ENCODE measurements around the gene NRIP1. TPM values are rescaled to one million over a fixed set of nuclear protein-coding genes. Genes with fewer than 3 reads are reported as not detected.

Gene NRIP1
- polyA plus RNA-seq, 1 donor from 2014 or later = 48.4 TPM

DNA sequence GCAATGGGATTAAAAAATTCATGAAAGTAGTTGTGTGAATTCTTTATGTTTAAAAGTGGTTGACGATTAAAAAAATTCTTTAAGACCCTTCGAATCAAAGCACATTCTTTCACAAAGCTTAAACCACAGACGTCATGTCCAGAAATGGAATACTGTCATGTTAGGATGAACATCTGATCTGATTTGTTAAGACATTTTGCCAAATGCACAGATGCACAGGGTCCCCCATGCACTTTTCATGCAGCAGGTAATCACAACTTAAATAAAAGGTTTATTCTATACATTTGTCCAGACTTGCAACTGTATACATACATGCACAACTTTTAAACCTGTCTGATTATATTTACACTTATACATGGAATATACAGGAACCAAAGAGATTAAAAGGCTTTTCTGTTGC, 103.3 kb downstream of the NRIP1 start:
- H3F3A ChIP-seq (ENCODE audit: insufficient read depth, low read length, poor library complexity, severe bottlenecking) = no peaks in the 10 kb centered on the region
- H3K4me2 ChIP-seq (ENCODE audit: low read length) = no peak overlapping the region
- no peak overlapping the region for H3K27ac ChIP-seq (ENCODE audit: low read length)
- peaks cover 14% of the 10 kb centered on the region for H3K36me3 ChIP-seq (ENCODE audit: insufficient read depth, low read length)
- no peak overlapping the region for H3K4me3 ChIP-seq (ENCODE audit: low read length)
- H4K20me1 ChIP-seq (ENCODE audit: insufficient read depth) = no peaks in the 10 kb centered on the region
- H2AFZ ChIP-seq (ENCODE audit: low read depth, low read length) = no peak overlapping the region
- no peak overlapping the region for H3K9ac ChIP-seq (ENCODE audit: low read length)
- no peaks in the 10 kb centered on the region for H3K9me2 ChIP-seq (ENCODE audit: insufficient read depth, low read length)
- peaks cover 18% of the 10 kb centered on the region for H3K79me2 ChIP-seq (replicated peaks; ENCODE audit: insufficient read depth, low read length)
- TF ChIP-seq EZH2 (IDR thresholded peaks at IDR 0.05; ENCODE audit: borderline replicate concordance, insufficient read depth, low read length, poor library complexity, severe bottlenecking) (no peak), MXI1 (conservative IDR thresholded peaks at IDR 0.05; ENCODE audit: poor library complexity, severe bottlenecking) (no peak), POLR2AphosphoS5 (IDR thresholded peaks at IDR 0.05) (no peak), TAF1 (IDR thresholded peaks at IDR 0.05; ENCODE audit: low read depth) (no peak), RAD21 (conservative IDR thresholded peaks at IDR 0.05) (no peak)
- TF ChIP-seq, protein P1, sequence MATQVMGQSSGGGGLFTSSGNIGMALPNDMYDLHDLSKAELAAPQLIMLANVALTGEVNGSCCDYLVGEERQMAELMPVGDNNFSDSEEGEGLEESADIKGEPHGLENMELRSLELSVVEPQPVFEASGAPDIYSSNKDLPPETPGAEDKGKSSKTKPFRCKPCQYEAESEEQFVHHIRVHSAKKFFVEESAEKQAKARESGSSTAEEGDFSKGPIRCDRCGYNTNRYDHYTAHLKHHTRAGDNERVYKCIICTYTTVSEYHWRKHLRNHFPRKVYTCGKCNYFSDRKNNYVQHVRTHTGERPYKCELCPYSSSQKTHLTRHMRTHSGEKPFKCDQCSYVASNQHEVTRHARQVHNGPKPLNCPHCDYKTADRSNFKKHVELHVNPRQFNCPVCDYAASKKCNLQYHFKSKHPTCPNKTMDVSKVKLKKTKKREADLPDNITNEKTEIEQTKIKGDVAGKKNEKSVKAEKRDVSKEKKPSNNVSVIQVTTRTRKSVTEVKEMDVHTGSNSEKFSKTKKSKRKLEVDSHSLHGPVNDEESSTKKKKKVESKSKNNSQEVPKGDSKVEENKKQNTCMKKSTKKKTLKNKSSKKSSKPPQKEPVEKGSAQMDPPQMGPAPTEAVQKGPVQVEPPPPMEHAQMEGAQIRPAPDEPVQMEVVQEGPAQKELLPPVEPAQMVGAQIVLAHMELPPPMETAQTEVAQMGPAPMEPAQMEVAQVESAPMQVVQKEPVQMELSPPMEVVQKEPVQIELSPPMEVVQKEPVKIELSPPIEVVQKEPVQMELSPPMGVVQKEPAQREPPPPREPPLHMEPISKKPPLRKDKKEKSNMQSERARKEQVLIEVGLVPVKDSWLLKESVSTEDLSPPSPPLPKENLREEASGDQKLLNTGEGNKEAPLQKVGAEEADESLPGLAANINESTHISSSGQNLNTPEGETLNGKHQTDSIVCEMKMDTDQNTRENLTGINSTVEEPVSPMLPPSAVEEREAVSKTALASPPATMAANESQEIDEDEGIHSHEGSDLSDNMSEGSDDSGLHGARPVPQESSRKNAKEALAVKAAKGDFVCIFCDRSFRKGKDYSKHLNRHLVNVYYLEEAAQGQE (IDR thresholded peaks at IDR 0.05; ENCODE audit: borderline replicate concordance) = no peak
- TF ChIP-seq, protein P2, sequence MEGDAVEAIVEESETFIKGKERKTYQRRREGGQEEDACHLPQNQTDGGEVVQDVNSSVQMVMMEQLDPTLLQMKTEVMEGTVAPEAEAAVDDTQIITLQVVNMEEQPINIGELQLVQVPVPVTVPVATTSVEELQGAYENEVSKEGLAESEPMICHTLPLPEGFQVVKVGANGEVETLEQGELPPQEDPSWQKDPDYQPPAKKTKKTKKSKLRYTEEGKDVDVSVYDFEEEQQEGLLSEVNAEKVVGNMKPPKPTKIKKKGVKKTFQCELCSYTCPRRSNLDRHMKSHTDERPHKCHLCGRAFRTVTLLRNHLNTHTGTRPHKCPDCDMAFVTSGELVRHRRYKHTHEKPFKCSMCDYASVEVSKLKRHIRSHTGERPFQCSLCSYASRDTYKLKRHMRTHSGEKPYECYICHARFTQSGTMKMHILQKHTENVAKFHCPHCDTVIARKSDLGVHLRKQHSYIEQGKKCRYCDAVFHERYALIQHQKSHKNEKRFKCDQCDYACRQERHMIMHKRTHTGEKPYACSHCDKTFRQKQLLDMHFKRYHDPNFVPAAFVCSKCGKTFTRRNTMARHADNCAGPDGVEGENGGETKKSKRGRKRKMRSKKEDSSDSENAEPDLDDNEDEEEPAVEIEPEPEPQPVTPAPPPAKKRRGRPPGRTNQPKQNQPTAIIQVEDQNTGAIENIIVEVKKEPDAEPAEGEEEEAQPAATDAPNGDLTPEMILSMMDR (IDR thresholded peaks at IDR 0.05; ENCODE audit: poor library complexity, severe bottlenecking) = no peak
- no peaks in the 10 kb centered on the region for H3K27me3 ChIP-seq (ENCODE audit: insufficient read depth, low read depth, low read length)
- no peaks in the 10 kb centered on the region for H3K9me3 ChIP-seq (ENCODE audit: low read length)

DNA sequence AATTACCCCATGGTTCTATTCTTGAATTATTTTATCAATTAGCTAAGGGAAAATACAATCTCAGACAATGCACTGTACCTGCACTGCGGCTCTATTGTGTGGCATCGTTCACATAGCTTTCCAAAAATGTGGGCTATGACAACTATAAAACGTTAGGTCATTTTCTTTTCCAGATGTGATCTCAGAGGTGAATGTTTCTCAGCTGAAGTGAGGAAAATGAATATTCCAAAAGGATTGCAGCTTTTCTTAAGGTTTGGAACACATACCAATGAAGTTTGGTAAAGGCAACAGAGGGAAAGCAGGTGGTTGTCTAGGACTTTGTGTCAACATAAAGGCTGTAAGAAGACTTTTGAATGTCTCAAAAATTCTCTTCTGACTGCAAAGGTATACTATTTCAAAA, 105.5 kb downstream of the NRIP1 start:
- H3K9me3 ChIP-seq (ENCODE audit: low read length) = no peaks in the 10 kb centered on the region
- H3K4me3 ChIP-seq (ENCODE audit: low read length) = no peak overlapping the region
- H3K36me3 ChIP-seq (ENCODE audit: insufficient read depth, low read length) = peaks cover 6% of the 10 kb centered on the region
- no peak overlapping the region for H3K27ac ChIP-seq (ENCODE audit: low read length)
- H3K79me2 ChIP-seq (replicated peaks; ENCODE audit: insufficient read depth, low read length) = peaks cover 13% of the 10 kb centered on the region
- H3K9ac ChIP-seq (ENCODE audit: low read length) = no peak overlapping the region
- H3K9me2 ChIP-seq (ENCODE audit: insufficient read depth, low read length) = no peaks in the 10 kb centered on the region
- H2AFZ ChIP-seq (ENCODE audit: low read depth, low read length) = no peak overlapping the region
- TF ChIP-seq POLR2AphosphoS5 (IDR thresholded peaks at IDR 0.05) = no peak
- no peak for TF ChIP-seq TAF1 (IDR thresholded peaks at IDR 0.05; ENCODE audit: low read depth)
- no peaks in the 10 kb centered on the region for H4K20me1 ChIP-seq (ENCODE audit: insufficient read depth)
- no peak overlapping the region for H3K4me2 ChIP-seq (ENCODE audit: low read length)
- H3K27me3 ChIP-seq (ENCODE audit: insufficient read depth, low read depth, low read length) = no peaks in the 10 kb centered on the region
- H3F3A ChIP-seq (ENCODE audit: insufficient read depth, low read length, poor library complexity, severe bottlenecking) = no peaks in the 10 kb centered on the region

DNA sequence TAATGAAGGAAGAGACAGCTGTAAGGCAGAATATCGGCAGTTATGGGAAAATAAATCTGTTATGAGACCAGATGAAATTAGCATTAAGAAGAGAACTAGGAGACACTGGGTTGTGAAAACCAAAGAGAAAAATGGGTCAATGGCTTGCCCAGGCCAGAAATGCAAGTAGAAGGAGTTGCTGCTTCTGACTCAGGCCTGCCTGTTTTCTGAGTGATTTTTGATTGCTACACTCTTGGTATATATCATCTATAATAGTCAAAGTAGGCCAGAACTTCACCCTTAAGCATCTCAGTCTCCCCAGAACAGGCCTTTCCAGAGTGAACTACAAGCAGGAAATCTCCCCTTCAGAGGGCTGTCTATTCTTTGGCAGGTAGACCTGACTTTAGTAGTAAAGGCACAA, 107.0 kb downstream of the NRIP1 start:
- H3K27ac ChIP-seq (ENCODE audit: low read length) = no peak overlapping the region
- H4K20me1 ChIP-seq (ENCODE audit: insufficient read depth) = no peaks in the 10 kb centered on the region
- no peak overlapping the region for H3K9ac ChIP-seq (ENCODE audit: low read length)
- no peaks in the 10 kb centered on the region for H3K9me3 ChIP-seq (ENCODE audit: low read length)
- peaks cover 13% of the 10 kb centered on the region for H3K79me2 ChIP-seq (replicated peaks; ENCODE audit: insufficient read depth, low read length)
- no peak overlapping the region for H3K4me2 ChIP-seq (ENCODE audit: low read length)
- no peaks in the 10 kb centered on the region for H3F3A ChIP-seq (ENCODE audit: insufficient read depth, low read length, poor library complexity, severe bottlenecking)
- no peak overlapping the region for H3K4me3 ChIP-seq (ENCODE audit: low read length)
- no peak for TF ChIP-seq SMC3 (conservative IDR thresholded peaks at IDR 0.05; ENCODE audit: poor library complexity)
- TF ChIP-seq TAF1 (IDR thresholded peaks at IDR 0.05; ENCODE audit: low read depth) = no peak
- TF ChIP-seq, protein P2 (IDR thresholded peaks at IDR 0.05; ENCODE audit: poor library complexity, severe bottlenecking) = no peak
- TF ChIP-seq, protein P1 (IDR thresholded peaks at IDR 0.05; ENCODE audit: borderline replicate concordance) = no peak
- TF ChIP-seq MXI1 (conservative IDR thresholded peaks at IDR 0.05; ENCODE audit: poor library complexity, severe bottlenecking) = no peak
- TF ChIP-seq POLR2AphosphoS5 (IDR thresholded peaks at IDR 0.05) = no peak
- no peak for TF ChIP-seq RAD21 (conservative IDR thresholded peaks at IDR 0.05)
- no peak for TF ChIP-seq EZH2 (IDR thresholded peaks at IDR 0.05; ENCODE audit: borderline replicate concordance, insufficient read depth, low read length, poor library complexity, severe bottlenecking)
- TF ChIP-seq EP300 (conservative IDR thresholded peaks at IDR 0.05; ENCODE audit: poor library complexity, severe bottlenecking) = no peak
- no peaks in the 10 kb centered on the region for H3K9me2 ChIP-seq (ENCODE audit: insufficient read depth, low read length)
- no peaks in the 10 kb centered on the region for H3K36me3 ChIP-seq (ENCODE audit: insufficient read depth, low read length)
- no peaks in the 10 kb centered on the region for H3K27me3 ChIP-seq (ENCODE audit: insufficient read depth, low read depth, low read length)
- H2AFZ ChIP-seq (ENCODE audit: low read depth, low read length) = no peak overlapping the region

All from neural cell (in vitro differentiated cells).